ENCODE data around the gene TMEM60. TPM values are rescaled to one million over a fixed set of nuclear protein-coding genes. Genes with fewer than 3 reads are reported as not detected.
"Not testable (repeated sequence)": the region's sequence is repeated elsewhere in the genome, so short reads cannot be mapped to it uniquely, and the experiment has no call there.

Gene TMEM60
- polyA plus RNA-seq, 6 donors from 2014 or later: 12.4 to 53.5 (median 29.6) TPM

DNA sequence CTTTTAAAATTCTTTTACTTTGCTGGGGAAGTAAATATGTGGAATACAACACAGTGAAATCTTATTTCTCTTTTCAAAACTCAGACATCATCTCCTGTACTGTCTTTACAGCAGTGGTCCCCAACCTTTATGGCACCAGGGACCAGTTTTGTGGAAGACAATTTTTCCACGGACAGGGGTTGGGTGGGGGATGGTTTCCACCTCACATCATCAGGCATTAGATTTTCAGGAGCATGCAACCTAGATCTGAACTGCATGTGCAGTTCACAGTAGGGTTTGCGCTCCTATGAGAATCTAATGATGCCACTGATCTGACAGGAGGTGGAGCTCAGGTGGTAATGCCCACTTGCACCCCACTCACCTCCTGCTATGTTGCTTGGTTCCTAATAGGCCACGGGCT is 12.2 kb downstream of the TMEM60 start:
- Mint-ChIP-seq H3K27me3 (no peaks in the 10 kb centered on the region), H3K27ac (peak overlapping the region in 1 of 6 donors; percentile 69)
- no peak for ATAC-seq (ENCODE audit: low read depth in 2 of 2)

DNA sequence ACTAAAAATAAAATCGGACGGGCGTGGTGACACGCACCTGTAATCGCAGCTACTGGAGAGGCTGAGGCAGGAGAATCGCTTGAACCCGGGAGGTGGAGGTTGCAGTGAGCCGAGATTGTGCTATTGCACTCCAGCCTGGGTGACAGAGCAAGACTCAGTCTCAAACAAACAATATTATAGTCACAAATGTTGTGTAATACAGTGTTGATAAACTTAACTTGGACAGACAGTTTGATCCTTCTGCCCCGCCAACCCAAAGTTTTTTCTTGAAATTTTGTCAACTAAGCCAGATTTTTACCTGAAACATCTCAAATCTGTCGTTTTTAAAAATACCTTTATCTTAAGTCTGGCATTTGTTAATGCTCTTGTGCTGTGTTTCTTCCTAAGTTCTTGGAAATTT is 13.8 kb downstream of the TMEM60 start:
- H3K27ac Mint-ChIP-seq: peak overlapping the region in 1 of 6 donors; percentile 63
- H3K9me3 Mint-ChIP-seq: not testable (repeated sequence)

More for the DNA sequence above, 12.2 kb downstream of the TMEM60 start:
- peaks cover 0 to 7% (median 0%) of the 10 kb centered on the region in 7 donors for H3K9me3 Mint-ChIP-seq
- H3K4me1 Mint-ChIP-seq: peaks cover 5 to 15% (median 8%) of the 10 kb centered on the region in 3 donors
- H3K36me3 Mint-ChIP-seq: peaks cover 7 to 21% of the 10 kb centered on the region in 2 donors
- H3K4me3 Mint-ChIP-seq: no peak overlapping the region
- DNase-seq: no peak

DNA sequence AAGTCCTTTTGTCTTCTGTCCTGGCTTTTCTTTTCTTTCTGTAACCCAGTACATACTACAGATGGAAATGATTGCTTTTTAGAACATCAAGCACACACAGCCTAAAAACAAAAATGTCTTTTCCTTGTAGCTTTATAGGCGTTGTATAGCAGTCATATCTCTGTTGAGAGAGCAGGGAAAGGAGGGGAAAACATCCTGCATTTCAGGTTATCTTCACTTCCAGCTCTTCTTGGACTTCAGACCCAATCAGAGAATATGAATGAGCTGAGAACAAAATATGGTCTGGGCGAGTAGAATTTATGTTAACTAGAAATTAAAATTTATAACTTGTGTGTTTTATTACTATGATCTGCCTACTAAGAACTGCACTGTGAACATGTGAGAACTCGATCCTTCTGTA is 14.7 kb downstream of the TMEM60 start:
- no peak overlapping the region for H3K4me3 Mint-ChIP-seq
- H3K9me3 Mint-ChIP-seq: peaks cover 0 to 7% (median 0%) of the 10 kb centered on the region in 7 donors
- H3K4me1 Mint-ChIP-seq: peaks cover 5 to 12% (median 6%) of the 10 kb centered on the region in 3 donors
- DNase-seq: no peak
- no peaks in the 10 kb centered on the region for H3K27me3 Mint-ChIP-seq
- H3K27ac Mint-ChIP-seq: peak overlapping the region in 1 of 6 donors; percentile 28
- no peak for ATAC-seq (ENCODE audit: low read depth in 2 of 2)
- H3K36me3 Mint-ChIP-seq: peaks cover 7 to 30% of the 10 kb centered on the region in 2 donors

More for the DNA sequence above, 13.8 kb downstream of the TMEM60 start:
- H3K4me3 Mint-ChIP-seq; H3K27me3 Mint-ChIP-seq; ATAC-seq (ENCODE audit: low read depth in 2 of 2); DNase-seq: not testable (repeated sequence)
- Mint-ChIP-seq H3K36me3 (peaks cover 7 to 26% of the 10 kb centered on the region in 2 donors), H3K4me1 (peaks cover 5 to 15% (median 8%) of the 10 kb centered on the region in 3 donors)

DNA sequence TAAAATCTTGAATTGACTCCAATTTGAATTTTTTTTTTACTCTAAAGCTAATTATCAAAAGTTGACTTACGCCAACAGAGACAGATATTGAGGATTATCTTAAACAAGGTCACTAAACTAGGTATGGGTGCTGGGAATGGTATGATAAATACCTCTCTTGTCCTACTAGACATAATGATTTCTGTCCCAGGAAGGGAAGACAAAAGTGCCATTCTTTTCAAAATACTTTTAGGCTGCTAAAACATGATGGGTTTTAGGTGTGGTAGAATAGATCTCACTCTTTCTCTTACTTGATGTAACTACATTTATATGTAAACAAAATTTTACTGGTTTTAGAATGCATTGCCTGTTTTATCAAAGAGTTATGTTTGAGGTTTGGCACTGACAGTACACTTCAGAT is 15.1 kb downstream of the TMEM60 start:
- ATAC-seq (ENCODE audit: low read depth in 2 of 2): no peak
- peak overlapping the region in 1 of 6 donors; percentile 11 for H3K27ac Mint-ChIP-seq
- H3K9me3 Mint-ChIP-seq: peaks cover 0 to 7% (median 0%) of the 10 kb centered on the region in 7 donors
- H3K27me3 Mint-ChIP-seq: no peaks in the 10 kb centered on the region
- H3K36me3 Mint-ChIP-seq: peaks cover 7 to 34% of the 10 kb centered on the region in 2 donors
- no peak overlapping the region for H3K4me3 Mint-ChIP-seq
- peaks cover 4 to 10% (median 5%) of the 10 kb centered on the region in 3 donors for H3K4me1 Mint-ChIP-seq
- no peak for DNase-seq

DNA sequence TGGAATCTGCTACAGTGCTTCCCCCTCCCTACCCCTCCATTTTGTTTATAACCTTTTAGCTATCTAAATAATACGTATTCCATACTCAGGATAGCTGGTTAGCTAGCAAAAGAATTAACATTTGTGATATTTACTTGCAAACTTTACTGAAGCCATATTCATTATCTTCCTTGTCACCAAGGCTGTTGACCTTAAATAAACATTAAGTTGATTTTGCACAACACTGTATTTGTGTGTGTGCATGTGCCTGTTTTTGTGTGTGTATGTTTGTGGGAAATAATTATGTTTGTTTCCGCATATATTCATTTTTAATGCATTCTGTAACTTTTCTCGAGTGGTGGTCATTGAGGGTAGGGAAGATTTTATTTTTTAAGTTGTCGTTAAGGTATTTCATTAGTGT is 15.9 kb downstream of the TMEM60 start:
- H3K9me3 Mint-ChIP-seq: peaks cover 0 to 7% (median 0%) of the 10 kb centered on the region in 7 donors

DNA sequence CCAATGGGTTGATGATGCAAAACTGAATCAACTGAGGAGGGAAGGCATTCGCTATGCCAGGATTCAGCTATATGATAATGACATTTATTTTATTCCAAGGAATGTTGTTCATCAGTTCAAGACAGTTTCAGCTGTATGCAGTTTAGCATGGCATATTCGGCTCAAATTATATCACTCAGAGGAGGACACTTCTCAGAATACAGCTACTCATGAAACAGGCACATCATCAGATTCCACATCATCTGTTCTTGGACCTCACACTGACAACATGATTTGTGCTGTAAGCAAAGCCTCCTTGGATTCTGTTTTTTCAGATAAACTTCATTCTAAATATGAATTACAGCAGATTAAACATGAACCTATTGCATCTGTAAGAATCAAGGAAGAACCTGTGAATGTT is 19.7 kb downstream of the TMEM60 start:
- DNase-seq (no peak), ATAC-seq (ENCODE audit: low read depth in 2 of 2) (no peak)
- Mint-ChIP-seq H3K4me3 (no peak overlapping the region), H3K36me3 (peaks cover 21 to 37% of the 10 kb centered on the region in 2 donors), H3K27me3 (no peaks in the 10 kb centered on the region), H3K4me1 (peaks cover 0 to 1% (median 0%) of the 10 kb centered on the region in 3 donors), H3K9me3 (peaks cover 0 to 6% (median 3%) of the 10 kb centered on the region in 7 donors), H3K27ac (peak overlapping the region in 2 of 6 donors; percentile 28 to 39)

More for the DNA sequence above, 15.9 kb downstream of the TMEM60 start:
- Mint-ChIP-seq H3K27ac (peak overlapping the region in 3 of 6 donors; percentile 17 to 60 (median 47)), H3K4me3 (no peak overlapping the region), H3K4me1 (peaks cover 3 to 10% (median 4%) of the 10 kb centered on the region in 3 donors), H3K27me3 (no peaks in the 10 kb centered on the region), H3K36me3 (peaks cover 7 to 36% of the 10 kb centered on the region in 2 donors)
- DNase-seq (no peak), ATAC-seq (ENCODE audit: low read depth in 2 of 2) (no peak)

DNA sequence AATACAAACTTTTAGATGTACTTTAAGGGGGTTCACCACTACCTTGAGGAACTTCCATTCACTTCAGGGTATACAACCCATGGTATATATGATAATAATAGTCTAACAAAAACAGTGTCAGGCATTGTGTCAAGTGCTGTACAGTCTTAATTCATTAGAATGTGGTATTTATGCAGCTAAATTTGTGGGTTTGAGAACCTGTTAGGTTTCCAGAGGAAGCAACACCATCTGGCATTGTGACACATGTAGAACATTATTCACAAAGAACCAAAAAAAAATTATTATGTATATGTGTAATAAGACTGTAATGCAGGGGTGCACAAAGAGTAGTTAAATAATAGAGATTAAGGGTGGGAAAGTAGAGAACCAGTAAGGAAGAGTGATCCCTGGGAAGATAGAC is 26.3 kb downstream of the TMEM60 start:
- H3K4me1 Mint-ChIP-seq: peaks cover under 1 to 11% (median 9%) of the 10 kb centered on the region in 3 donors
- no peaks in the 10 kb centered on the region for H3K27me3 Mint-ChIP-seq
- H3K36me3 Mint-ChIP-seq: peaks cover 23 to 33% of the 10 kb centered on the region in 2 donors
- H3K27ac Mint-ChIP-seq: peak overlapping the region in 4 of 6 donors; percentile 1 to 73 (median 36)
- ATAC-seq (ENCODE audit: low read depth in 2 of 2): no peak
- peaks cover 0 to 6% (median 1%) of the 10 kb centered on the region in 7 donors for H3K9me3 Mint-ChIP-seq
- no peak overlapping the region for H3K4me3 Mint-ChIP-seq
- no peak for DNase-seq

DNA sequence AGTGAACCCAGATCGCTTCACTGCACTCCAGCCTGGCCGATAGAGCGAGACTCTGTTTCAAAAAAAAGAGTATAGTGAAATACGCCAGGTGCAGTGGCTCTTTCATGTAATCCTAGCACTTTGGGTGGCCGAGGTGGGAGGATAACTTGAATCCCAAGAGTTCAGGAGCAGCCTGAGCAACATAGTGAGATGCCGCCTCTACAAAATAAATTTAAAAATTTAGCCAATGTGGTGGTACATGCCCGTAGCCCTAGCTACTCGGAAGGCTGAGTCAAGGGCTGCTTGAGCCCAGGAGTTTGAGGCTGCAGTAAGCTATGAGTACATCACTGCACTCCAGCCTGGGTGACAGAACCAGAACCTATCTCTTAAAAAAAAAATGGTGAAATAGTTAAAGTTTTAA is 27.9 kb downstream of the TMEM60 start:
- ATAC-seq (ENCODE audit: low read depth in 2 of 2) (no peak), DNase-seq (no peak)
- Mint-ChIP-seq H3K27me3 (no peaks in the 10 kb centered on the region), H3K27ac (peak overlapping the region in 2 of 6 donors; percentile 32 to 77), H3K4me1 (peaks cover 6 to 13% (median 11%) of the 10 kb centered on the region in 3 donors), H3K36me3 (peaks cover 18 to 29% of the 10 kb centered on the region in 2 donors), H3K9me3 (no peaks in the 10 kb centered on the region), H3K4me3 (no peak overlapping the region)

DNA sequence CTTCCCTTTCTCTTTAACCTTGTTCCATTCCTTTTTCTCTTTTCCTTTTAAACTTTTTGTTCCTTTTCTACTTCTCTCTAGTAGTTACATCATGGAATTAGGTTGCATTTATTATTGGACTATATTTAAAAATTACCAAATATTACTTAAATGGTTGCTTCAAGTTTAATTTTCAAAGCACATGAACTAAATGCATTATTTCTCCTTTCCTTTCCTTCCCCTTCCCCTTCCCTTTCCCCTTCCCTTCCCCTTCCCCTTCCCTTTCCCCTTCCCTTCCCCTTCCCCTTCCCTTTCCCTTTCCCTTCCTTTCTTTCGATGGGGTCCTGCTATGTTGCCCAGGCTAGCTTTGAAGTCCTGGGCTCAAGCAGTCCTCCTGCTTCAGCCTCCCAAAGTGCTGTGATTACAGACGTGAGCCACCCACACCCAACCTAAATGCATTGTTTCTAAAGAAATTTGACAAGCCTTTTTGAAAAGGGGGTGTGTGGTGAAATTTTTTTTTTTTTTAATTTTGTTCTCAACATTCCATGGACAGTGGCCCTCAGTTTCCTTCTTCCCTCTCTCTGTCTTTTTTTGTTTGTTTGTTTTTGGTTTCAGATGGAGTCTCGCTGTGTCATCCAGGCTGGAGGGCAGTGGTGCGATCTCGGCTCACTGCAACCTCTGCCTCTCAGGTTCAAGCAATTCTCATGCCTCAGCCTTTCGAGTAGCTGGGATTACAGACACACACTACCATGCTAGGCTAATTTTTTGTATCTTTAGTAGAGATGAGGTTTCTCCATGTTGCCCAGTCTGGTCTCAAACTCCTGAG is 31.2 kb downstream of the TMEM60 start:
- Mint-ChIP-seq H3K27ac (peak overlapping the region in 4 of 6 donors; percentile 42 to 86 (median 66)), H3K27me3 (no peaks in the 10 kb centered on the region), H3K4me1 (peaks cover 23 to 26% (median 25%) of the 10 kb centered on the region in 3 donors), H3K36me3 (peaks cover 5 to 21% of the 10 kb centered on the region in 2 donors), H3K4me3 (no peak overlapping the region), H3K9me3 (no peaks in the 10 kb centered on the region)
- ATAC-seq (ENCODE audit: low read depth in 2 of 2) (no peak), DNase-seq (no peak)

DNA sequence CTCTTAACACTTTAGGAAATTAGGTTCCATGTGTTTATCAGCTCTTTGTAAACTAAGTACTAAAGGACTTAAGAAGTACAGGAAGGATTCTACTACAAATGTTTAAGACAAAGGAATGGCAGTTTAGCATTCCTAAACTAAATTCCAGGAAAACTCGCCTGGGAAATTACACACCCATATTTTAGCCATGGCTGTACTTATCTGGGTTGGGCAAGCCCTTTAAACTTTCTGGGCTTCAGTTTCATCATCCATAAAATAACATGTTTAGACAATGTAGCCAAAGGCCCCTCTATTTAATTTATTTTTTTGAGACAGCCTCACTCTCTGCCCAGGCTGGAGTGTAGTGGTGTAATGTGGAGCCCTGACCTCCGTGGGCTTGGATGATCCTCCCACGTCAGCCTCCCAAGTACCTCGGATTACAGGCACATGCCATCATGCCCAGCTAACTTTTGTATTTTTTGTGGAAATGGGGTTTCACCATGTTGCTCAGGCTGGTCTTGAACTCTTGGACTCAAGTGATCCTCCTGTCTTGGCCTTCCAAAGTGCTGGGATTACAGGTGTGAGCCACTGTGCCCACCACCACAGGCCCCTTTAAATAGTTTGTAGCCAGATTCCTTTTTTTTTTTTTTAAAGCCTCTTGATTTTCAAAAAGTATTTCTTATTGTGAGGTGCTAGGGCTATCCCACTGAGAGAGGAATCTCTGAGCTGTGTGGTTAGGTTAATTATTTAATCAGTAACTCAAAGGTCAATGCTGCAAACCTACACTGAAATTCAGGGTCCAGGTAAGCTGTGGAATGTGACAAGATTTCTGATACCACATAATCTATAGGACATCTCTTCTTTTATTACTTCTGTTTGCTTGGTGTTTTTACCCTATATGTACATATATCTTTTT is 32.1 kb downstream of the TMEM60 start:
- Mint-ChIP-seq H3K4me3 (no peak overlapping the region), H3K27ac (peak overlapping the region in 4 of 6 donors; percentile 10 to 86 (median 39)), H3K27me3 (no peaks in the 10 kb centered on the region), H3K9me3 (no peaks in the 10 kb centered on the region), H3K4me1 (peaks cover 25 to 30% (median 28%) of the 10 kb centered on the region in 3 donors), H3K36me3 (peaks cover 4 to 21% of the 10 kb centered on the region in 2 donors)
- DNase-seq (no peak), ATAC-seq (ENCODE audit: low read depth in 2 of 2) (no peak)

DNA sequence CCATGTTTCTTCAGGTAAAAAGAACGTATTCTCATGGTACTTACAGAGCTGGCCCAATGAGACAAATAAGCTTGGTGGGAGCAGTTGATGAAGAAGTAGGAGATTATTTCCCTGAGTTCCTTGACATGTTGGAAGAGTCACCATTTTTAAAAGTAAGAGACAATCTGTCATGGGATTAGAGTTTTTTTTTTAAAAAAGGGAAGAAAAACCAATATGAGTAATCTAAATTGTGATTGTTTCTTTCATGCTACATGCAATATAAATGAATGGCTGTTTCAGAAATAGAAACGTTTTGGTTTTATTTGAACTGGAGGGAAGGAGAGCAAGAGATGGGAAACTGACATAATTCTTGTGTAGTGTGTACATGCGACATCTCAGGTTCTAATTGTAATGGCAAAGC is 32.8 kb downstream of the TMEM60 start:
- H3K4me1 Mint-ChIP-seq: peaks cover 24 to 32% (median 29%) of the 10 kb centered on the region in 3 donors
- no peak for DNase-seq
- H3K4me3 Mint-ChIP-seq: no peak overlapping the region
- H3K36me3 Mint-ChIP-seq: peaks cover 4 to 21% of the 10 kb centered on the region in 2 donors
- H3K27ac Mint-ChIP-seq: peak overlapping the region in 2 of 6 donors; percentile 11 to 64
- no peaks in the 10 kb centered on the region for H3K27me3 Mint-ChIP-seq
- no peaks in the 10 kb centered on the region for H3K9me3 Mint-ChIP-seq
- no peak for ATAC-seq (ENCODE audit: low read depth in 2 of 2)

DNA sequence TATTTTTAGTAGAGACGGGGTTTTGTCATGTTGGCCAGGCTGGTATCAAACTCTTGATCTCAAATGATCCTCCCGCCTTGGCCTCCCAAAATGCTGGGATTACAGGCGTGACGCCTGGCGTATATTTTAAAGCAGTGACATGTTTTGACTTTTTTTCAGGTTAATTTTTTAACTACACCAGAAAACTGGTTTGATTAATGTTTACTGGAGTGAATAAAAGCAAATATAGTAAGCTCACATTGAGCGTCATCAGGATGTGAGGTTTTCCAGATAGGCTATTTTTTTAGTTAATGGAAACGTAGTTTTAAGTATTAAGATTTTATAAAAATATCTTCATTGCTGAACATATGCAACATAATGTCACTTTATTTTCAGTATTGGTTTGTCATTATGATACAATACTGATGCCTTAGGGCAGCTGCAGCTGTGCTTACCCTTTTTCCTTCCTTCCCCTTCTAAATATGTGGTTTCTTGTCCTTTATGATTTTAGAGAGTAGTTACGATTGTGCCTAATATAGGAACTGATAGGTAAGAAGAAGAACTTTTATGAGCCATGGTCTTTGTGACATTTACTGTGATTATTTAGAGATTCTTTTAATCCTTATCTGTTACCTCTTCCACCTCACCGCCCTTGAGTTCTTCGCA is 37.3 kb downstream of the TMEM60 start:
- H3K27ac Mint-ChIP-seq: peak overlapping the region; percentile 15 to 79 (median 60)
- H3K27me3 Mint-ChIP-seq: no peaks in the 10 kb centered on the region
- peaks cover 0 to 4% of the 10 kb centered on the region in 2 donors for H3K36me3 Mint-ChIP-seq
- H3K4me3 Mint-ChIP-seq: peak overlapping the region in 3 of 8 donors; percentile 4 to 16 (median 13)
- DNase-seq (no peak), ATAC-seq (ENCODE audit: low read depth in 2 of 2) (no peak)
- H3K9me3 Mint-ChIP-seq: no peaks in the 10 kb centered on the region
- H3K4me1 Mint-ChIP-seq: peaks cover 24 to 55% (median 41%) of the 10 kb centered on the region in 3 donors

All from naive B cell (primary cell).